DND-41 (cell line): ENCODE data around the gene MAMLD1.

ENCODE experiments used
- ATAC-seq: fragments of 200-7000 bp; cut with Tn5 transposase; 3 replicates; pipeline ENCODE4 v1.9.1; 2021; ENCODE audit warnings: low read depth; ENCODE audit not compliant: insufficient read depth
- DNase-seq: peaks from one replicate; pipeline ENCODE4 v3.0.0-alpha.2; 2020
- H2AFZ ChIP-seq: 2 replicates; pipeline ENCODE4 v1.6.0; 2012; ENCODE audit warnings: low read depth, low read length
- H3K27ac ChIP-seq: 2 replicates; pipeline ENCODE4 v1.5.1; 2012; ENCODE audit warnings: low read length, inconsistent platforms
- H3K27me3 ChIP-seq: fragments of 200-600 bp; sonication (generic); 2 replicates; pipeline ENCODE4 v1.6.0; 2012; ENCODE audit warnings: low read length, mild to moderate bottlenecking, inconsistent platforms; ENCODE audit not compliant: insufficient read depth, poor library complexity
- H3K36me3 ChIP-seq: 2 replicates; pipeline ENCODE4 v1.5.1; 2012; ENCODE audit warnings: low read length, inconsistent platforms; ENCODE audit not compliant: insufficient read depth
- H3K4me1 ChIP-seq: 2 replicates; pipeline ENCODE4 v1.5.1; 2012; ENCODE audit warnings: mild to moderate bottlenecking, low read length; ENCODE audit not compliant: insufficient read depth
- H3K4me2 ChIP-seq: 2 replicates; pipeline ENCODE4 v1.6.0; 2012; ENCODE audit warnings: mild to moderate bottlenecking, moderate library complexity, low read length, inconsistent platforms; ENCODE audit not compliant: insufficient read depth
- H3K4me3 ChIP-seq, 2 experiments: fragments of 200-600 bp in 1 of 2; shearing (Covaris generic) in 1 of 2; 2 replicates each; pipeline ENCODE4 v1.5.1; 2012 to 2016; ENCODE audit warnings: inconsistent platforms in 2 of 2, low read length in 2 of 2, mild to moderate bottlenecking in 2 of 2, low read depth in 1 of 2, moderate library complexity in 1 of 2
- H3K79me2 ChIP-seq: 2 replicates; pipeline ENCODE4 v1.6.0; 2012; ENCODE audit warnings: low read length, inconsistent platforms; ENCODE audit not compliant: insufficient read depth
- H3K9ac ChIP-seq: 2 replicates; pipeline ENCODE4 v1.6.0; 2012; ENCODE audit warnings: low read depth, mild to moderate bottlenecking, inconsistent platforms, low read length, moderate library complexity
- H3K9me3 ChIP-seq: 2 replicates; pipeline ENCODE4 v1.5.1; 2012; ENCODE audit warnings: low read length, moderate library complexity, mild to moderate bottlenecking, inconsistent platforms; ENCODE audit not compliant: insufficient read depth, severe bottlenecking
- H4K20me1 ChIP-seq: 2 replicates; pipeline ENCODE4 v1.6.0; 2012; ENCODE audit warnings: low read length; ENCODE audit not compliant: insufficient read depth
- EZH2 ChIP-seq: IDR thresholded peaks from 3 replicates; pipeline ENCODE4 v1.6.1; 2012; ENCODE audit warnings: borderline replicate concordance, low read depth, mild to moderate bottlenecking, moderate library complexity, low read length, inconsistent platforms; ENCODE audit not compliant: severe bottlenecking
- TF ChIP-seq, protein P1 (sequence below): IDR thresholded peaks from 2 replicates; pipeline ENCODE4 v1.5.1; 2012; ENCODE audit warnings: borderline replicate concordance, low read length, moderate library complexity, mild to moderate bottlenecking; ENCODE audit not compliant: poor library complexity, severe bottlenecking; ENCODE audit errors: extremely low read depth

MAMLD1 gene

DNA sequence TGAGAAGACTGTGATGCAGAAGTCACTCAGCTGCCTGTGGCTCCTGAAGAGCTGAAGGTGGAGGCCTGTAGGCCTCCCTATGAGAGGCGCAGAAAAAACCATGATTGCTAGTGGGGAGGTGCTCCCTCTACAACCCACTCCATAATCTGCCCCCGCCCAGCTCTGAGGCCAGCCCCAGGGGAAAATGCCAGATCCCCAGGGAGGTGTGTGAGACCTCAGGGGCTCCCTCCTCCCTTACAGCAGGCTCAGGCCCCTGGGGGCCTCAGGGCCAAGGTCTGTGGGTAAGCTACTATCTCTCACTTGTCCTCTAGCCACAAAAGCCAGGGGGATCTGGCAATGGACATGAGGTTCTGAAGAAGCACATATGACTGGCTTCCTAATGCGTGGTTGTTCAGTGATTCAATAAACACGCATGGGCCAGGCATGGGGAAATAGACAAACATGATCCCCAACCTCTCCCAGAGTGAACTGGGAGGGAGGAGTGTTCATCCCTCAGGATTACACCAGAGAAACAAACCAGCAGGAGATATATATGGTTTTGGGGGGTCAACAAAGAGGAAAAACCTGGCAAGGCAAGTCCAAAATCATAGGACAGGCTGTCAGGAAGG, 154.3 kb downstream of the MAMLD1 start:
- no peak overlapping the region for H3K27ac ChIP-seq
- H3K9me3 ChIP-seq: no peaks in the 10 kb centered on the region
- no peak overlapping the region for H2AFZ ChIP-seq
- no peak for TF ChIP-seq EZH2
- TF ChIP-seq, protein P1, sequence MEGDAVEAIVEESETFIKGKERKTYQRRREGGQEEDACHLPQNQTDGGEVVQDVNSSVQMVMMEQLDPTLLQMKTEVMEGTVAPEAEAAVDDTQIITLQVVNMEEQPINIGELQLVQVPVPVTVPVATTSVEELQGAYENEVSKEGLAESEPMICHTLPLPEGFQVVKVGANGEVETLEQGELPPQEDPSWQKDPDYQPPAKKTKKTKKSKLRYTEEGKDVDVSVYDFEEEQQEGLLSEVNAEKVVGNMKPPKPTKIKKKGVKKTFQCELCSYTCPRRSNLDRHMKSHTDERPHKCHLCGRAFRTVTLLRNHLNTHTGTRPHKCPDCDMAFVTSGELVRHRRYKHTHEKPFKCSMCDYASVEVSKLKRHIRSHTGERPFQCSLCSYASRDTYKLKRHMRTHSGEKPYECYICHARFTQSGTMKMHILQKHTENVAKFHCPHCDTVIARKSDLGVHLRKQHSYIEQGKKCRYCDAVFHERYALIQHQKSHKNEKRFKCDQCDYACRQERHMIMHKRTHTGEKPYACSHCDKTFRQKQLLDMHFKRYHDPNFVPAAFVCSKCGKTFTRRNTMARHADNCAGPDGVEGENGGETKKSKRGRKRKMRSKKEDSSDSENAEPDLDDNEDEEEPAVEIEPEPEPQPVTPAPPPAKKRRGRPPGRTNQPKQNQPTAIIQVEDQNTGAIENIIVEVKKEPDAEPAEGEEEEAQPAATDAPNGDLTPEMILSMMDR: no peak
- no peaks in the 10 kb centered on the region for H3K4me1 ChIP-seq
- no peak overlapping the region for H3K9ac ChIP-seq
- H3K27me3 ChIP-seq: no peaks in the 10 kb centered on the region
- H3K36me3 ChIP-seq: no peaks in the 10 kb centered on the region
- H3K4me2 ChIP-seq: no peak overlapping the region
- H4K20me1 ChIP-seq: no peaks in the 10 kb centered on the region
- ATAC-seq (no peak), DNase-seq (no peak)
- no peak overlapping the region for H3K4me3 ChIP-seq
- no peaks in the 10 kb centered on the region for H3K79me2 ChIP-seq

DNA sequence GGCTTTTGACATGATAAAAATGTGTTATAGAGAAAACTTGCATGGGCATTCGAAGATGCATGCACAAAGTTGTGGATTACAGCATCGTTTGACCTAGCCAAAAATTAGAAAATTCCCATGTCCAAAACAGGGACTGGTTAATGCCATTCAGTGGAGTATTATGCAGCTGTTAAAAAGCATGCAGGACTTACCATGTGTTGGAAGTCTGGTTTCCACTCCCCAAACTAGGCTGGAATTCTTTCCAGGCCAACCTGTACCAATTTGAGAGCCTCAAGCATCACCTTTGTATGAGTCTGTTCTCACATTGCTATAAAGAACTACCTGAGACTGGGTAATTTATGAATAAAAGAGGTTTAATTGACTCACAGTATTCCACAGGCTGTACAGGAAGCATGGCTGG, 159.4 kb downstream of the MAMLD1 start:
- Histone ChIP-seq H3K9ac (no peak overlapping the region), H3K36me3 (no peaks in the 10 kb centered on the region), H3K4me2 (no peak overlapping the region), H3K79me2 (no peaks in the 10 kb centered on the region), H3K4me1 (no peaks in the 10 kb centered on the region), H4K20me1 (no peaks in the 10 kb centered on the region), H3K4me3 (no peak overlapping the region), H3K9me3 (no peaks in the 10 kb centered on the region), H3K27ac (no peak overlapping the region), H2AFZ (no peak overlapping the region), H3K27me3 (no peaks in the 10 kb centered on the region)
- ATAC-seq (no peak), DNase-seq (no peak)
- no peak for TF ChIP-seq EZH2
- TF ChIP-seq, protein P1: no peak

DNA sequence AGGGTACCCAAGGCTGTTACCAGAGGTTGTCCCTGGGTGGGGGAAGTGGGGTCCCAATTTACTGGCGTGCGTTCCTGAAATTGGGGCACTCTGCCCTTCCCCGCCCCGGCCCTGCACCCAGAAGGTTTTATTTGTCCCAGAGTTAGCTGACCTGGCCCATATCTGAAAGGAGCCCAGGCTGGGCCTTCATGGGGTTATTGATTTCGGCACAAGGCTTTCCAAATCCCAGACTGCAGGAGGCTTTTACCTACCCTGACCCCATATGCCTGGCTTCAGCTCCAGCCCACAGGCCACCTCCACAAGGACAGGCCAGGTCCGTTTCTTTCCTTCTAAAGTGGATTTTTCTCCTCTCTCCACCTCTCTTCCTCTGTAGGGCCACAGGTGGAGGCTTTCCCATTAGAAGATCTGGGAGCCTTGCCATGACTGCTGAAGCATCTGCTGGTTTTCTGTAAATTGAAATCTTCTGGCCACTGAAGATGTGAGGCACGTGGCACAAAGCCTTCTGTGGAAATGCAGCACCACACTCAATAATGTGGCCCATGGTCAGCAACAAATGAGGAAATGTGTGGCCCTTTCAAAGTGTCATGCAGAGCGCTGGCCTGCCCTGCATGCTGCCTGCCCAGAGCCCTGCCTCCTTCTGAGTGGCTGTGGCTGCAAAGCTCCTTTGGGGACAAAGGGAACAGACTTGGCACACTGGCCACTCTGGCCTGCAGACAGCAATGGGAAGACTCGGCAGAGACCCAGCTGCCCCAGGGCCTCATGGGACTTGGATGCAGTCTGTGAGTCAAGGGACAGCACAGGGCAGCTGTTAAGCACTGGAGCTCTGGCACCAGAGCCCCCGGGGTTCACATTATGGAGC, 162.2 kb downstream of the MAMLD1 start:
- no peaks in the 10 kb centered on the region for H3K4me1 ChIP-seq
- no peaks in the 10 kb centered on the region for H4K20me1 ChIP-seq
- no peaks in the 10 kb centered on the region for H3K9me3 ChIP-seq
- no peaks in the 10 kb centered on the region for H3K36me3 ChIP-seq
- no peak for ATAC-seq
- no peaks in the 10 kb centered on the region for H3K27me3 ChIP-seq
- H3K9ac ChIP-seq: no peak overlapping the region
- H3K79me2 ChIP-seq: no peaks in the 10 kb centered on the region
- no peak overlapping the region for H3K4me2 ChIP-seq
- no peak overlapping the region for H2AFZ ChIP-seq
- DNase-seq: no peak
- H3K4me3 ChIP-seq: no peak overlapping the region
- H3K27ac ChIP-seq: no peak overlapping the region
- no peak for TF ChIP-seq EZH2
- TF ChIP-seq, protein P1: no peak
